HG02852 (cell line): Measurements from ENCODE around the gene PRKG1.

Source experiments
- ATAC-seq: cut with Tn5 transposase; IDR thresholded peaks from one replicate; pipeline ENCODE4 v1.9.1; 2021; ENCODE audit warnings: mild to moderate bottlenecking, moderate library complexity; ENCODE audit not compliant: unreplicated experiment

The PRKG1 gene

DNA sequence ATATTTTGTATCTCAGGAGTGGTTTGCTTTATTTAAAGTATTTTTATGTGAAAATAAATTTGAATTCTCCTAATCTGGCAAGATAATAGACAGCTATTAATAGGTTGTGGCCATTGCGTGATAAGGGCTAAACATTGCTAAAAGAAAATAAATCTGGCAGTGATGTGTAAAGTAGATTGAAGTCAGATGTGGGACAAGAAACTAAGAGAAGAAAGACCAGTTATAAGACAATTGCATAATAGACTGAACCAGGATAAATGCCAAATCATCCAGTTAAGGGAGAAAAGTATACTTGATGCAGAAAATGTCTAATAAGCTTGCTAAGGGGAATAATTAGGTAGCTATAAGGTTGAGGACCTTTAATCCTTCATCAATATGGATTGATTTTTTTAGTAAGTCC, 822.6 kb downstream of the PRKG1 start:
- ATAC-seq = no peak

DNA sequence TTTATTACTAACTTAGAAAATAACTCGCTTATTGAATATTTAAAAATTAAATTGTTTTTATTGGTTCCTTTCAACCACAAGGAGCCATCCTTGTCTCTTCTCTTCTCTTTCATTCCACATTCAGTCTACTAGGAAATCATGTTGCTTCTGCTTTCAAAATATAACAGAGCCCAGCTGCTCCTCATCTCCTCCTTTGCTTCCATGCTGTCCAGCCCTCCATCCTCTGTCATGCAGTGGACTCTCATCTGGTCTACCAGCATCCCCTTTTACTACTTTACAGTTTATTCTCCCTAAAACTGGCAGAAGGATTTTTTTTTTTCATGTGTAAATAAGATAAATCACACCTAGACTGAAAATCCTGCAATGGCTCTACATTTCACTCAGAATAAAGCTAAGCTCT, 823.3 kb downstream of the PRKG1 start:
- ATAC-seq = no peak

DNA sequence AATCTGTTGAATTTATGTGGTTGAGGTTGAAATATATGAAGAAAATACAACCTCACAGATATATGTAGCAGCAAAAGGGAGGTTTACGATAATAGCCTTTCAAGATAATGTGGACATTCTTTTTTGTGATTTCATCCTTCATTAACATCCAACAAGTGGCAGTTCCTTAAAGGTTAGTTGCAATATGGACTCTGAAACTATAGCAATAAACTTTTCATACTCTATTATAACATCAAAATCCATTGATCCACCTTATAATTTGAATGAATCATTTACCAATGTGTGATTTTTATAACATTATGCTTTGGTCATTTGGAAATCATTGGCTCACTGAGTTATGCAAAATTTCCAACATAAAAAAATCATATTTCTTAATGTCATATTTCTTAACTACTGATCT, 825.9 kb downstream of the PRKG1 start:
- no peak for ATAC-seq

GRCh38 chr10:51903675-51904074, 829.4 kb downstream of the PRKG1 start:
- ATAC-seq = no peak

DNA sequence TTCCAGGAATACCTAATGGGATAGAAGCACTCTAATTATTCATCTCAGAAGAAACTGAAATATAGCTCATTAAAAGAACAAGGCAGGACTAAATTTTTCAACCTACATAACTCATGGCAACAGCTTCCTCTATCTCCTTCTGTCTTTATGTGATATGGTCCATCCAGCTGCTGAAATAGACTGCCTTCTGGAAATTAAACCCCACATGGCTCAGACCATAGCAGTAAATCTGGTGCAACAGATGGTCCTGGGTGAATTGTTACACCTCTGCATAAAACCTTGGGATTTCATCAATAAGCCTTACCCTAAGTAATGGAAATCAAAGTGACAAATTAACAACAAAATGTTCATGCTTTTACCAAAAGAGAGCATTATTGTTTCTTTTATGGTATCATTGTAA, 830.7 kb downstream of the PRKG1 start:
- ATAC-seq = no peak

DNA sequence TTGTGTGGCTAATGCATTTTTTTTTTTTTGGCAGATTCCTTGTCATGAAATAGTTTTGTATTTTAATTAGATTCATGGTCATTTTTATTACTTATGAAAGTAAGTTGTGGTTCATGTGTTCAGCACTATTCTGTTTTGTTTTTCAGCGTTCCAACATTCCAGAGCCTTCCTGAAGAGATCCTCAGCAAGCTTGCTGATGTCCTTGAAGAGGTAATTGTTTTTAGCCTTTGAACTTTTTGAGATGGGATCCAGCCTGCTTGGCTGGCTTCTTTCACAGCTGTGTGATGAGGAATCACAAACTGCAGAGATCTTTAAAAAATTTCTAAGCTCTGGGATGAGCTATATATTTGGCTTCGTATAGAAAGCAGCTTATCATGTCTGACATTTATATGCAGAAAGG, 833.1 kb downstream of the PRKG1 start:
- no peak for ATAC-seq

DNA sequence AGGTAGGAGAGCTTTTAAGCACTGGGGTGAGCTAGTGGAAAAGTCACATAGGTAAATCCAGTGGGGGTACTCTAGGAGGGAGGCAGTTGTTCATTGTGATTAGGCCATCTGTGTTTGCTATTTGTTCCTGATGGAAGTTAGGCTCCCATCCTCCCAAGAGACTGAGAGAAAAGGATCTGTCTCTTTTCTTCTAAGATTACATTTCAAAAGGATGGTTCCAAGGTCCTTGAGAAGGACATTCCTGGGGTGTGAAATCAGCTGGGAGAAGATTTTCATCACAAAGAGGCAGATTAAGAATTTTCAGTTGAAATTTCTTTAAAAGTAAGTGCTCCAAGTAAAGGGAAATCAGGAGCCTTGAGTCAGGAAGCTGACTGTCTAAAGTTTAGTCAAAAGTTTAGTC, 835.9 kb downstream of the PRKG1 start:
- ATAC-seq = no peak

DNA sequence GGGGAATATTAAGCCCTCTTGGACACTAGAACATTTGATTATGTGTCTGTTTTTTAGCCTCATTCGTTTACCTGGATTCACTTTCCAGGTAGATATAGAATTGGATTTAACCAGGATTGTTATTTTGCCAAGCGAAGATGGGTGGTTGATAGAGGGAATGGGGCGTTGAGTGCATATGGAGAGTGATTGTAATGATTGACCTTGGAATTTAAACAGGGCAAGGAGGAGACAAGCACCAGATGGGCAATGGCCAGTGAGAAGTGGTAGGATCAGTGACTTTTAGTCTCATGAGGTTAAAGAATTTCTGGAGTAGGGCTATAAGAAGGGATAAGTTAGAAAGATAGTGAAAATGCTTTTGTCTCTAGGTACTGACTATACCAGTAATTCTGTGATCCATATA, 836.3 kb downstream of the PRKG1 start:
- ATAC-seq = no peak

DNA sequence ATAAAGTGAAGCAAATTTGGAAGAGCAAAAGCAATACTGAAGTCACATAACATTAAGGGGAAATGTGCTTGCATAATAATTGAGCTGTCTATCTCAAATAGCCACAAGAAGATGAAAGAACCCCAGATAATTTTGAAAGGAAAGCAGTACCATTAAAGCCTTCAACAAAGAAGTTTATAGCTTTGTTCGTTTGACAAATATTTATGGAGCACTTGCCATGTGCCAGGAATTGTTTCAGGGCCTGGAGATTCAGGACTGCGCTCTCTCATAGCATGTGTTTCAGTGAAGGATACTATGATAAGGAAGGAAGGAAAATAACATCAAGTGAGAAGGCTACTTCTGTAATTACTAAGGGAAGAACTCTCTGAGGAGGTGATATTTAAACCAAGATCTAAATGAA, 837.4 kb downstream of the PRKG1 start:
- no peak for ATAC-seq

DNA sequence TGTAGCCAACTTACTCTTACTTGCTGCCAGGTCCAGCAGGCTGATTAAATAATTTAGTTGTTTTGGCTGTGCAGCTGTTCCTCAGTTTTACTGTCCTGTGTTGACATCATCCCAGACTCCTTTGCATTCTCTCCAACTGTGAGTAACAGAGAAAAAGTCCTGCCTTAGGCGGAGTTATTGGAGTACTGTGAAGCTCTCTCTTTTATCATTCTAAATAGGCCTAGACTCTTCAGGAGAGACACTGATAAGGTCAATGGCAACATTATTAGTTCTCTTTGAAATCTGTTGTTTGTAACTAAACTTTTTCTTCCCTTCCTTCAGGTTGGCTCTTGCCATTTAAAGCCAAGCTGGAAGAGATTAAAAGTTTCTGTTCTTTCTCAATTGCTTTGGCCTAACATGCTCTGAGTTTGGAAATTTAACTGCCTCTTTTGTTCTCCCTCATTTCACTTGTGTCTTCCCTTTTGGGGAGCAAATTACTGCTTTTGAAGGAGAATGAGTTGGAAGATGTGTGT, 840.8 kb downstream of the PRKG1 start:
- no peak for ATAC-seq

DNA sequence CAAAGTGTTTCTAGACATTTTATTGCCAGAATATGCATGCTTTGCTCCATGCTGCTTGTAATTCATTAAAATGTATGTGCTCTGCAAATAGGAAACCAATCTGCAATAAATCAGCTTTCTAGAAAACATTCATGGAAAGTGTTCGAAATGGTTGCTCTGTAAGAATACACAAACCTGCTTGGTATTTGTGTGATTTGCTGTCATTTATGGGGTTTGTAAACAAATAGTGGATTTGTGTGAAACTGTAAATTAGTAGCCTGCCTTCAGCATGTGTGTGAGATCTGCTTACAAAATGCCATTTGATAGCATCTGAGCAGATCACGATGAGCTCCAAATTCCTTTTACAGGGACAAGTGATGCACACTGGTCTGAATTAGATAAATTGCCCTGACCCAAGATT, 844.2 kb downstream of the PRKG1 start:
- no peak for ATAC-seq

DNA sequence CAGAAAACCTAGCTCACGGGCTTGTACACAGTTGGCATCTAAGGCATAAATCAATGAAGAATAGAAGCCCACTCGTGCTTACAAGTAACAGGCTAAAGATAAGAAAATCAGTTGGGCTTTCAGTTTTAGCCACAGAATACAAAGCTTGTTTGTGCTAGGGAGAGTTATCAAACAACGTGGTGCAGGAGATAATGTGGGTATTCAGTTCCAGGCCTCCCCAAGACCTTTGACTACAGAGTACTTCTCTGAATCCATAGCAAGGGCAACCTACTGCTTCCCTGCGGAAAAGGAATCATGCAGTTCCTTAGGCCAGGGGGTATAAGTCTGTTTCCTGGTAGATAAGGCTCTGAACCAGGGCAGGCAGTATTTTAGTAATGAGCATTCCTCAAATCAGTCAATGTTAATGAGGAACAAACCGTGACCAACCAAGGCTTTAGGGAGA, 844.6 kb downstream of the PRKG1 start:
- peak; percentile 67 for ATAC-seq

- ATAC-seq = no peak
Measured at GRCh38 chr10:51920672-51921071, 846.4 kb downstream of the PRKG1 start.

DNA sequence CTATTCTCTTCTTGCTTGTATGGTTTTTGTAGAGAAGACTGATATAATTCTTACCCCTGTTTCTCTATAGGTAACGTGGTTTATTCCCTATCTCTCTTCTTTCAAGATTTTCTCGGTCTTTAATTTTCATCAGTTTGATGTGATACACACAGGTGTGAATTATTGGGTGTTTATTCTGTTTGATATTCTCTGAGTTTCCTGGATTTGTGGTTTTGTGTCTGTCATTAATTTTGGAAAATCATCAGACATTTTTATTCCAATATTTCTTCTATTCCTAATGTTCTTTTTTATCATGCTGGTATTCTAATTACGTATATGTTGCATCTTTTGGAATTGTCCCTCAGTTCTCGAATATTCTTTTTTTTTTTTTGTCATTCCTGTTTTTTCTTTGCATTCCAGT, 850.1 kb downstream of the PRKG1 start:
- ATAC-seq = no peak

- ATAC-seq = no peak
Measured at GRCh38 chr10:51926337-51926736, 852.0 kb downstream of the PRKG1 start.

- no peak for ATAC-seq
Measured at GRCh38 chr10:51928162-51928561, 853.9 kb downstream of the PRKG1 start.

DNA sequence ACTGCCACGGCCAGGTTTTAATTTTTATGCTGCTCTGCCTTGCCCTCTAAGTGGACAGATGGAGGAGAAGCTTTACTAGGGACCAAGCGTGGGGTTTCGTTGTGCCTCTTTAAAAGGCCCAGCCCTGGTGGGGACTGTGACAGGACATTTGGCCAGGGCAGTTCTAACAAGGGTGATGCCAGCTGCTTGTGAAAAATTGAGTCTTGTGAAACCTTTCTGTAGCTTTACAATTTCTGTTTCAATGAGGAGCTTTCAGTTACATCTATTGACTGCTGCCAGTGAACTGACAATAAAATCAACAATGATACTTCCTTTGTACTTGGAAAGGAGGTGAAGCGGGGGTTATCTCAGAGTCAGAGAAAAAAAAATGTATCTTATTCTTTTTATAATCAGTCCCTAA, 858.2 kb downstream of the PRKG1 start:
- ATAC-seq = no peak

DNA sequence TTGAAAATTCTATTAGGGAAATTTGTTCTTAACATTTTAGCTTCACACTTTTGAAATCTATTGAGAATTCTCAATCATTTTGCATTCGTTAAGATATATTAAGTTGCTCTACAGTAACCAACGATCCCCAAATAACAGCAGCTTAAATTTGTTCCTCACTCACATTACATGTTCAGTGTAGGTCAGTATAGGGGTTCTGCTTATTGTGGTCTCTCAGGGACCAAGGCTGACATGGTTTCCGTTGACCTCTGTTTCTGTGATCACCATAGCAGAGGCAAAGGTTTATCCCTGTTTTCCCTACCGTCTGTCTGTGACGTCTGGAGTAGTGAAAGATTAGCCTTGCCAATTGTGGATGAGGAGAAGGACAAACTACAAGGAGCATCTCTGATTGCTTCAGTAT, 860.1 kb downstream of the PRKG1 start:
- no peak for ATAC-seq

GRCh38 chr10:51935341-51935740, 861.1 kb downstream of the PRKG1 start:
- ATAC-seq = no peak

DNA sequence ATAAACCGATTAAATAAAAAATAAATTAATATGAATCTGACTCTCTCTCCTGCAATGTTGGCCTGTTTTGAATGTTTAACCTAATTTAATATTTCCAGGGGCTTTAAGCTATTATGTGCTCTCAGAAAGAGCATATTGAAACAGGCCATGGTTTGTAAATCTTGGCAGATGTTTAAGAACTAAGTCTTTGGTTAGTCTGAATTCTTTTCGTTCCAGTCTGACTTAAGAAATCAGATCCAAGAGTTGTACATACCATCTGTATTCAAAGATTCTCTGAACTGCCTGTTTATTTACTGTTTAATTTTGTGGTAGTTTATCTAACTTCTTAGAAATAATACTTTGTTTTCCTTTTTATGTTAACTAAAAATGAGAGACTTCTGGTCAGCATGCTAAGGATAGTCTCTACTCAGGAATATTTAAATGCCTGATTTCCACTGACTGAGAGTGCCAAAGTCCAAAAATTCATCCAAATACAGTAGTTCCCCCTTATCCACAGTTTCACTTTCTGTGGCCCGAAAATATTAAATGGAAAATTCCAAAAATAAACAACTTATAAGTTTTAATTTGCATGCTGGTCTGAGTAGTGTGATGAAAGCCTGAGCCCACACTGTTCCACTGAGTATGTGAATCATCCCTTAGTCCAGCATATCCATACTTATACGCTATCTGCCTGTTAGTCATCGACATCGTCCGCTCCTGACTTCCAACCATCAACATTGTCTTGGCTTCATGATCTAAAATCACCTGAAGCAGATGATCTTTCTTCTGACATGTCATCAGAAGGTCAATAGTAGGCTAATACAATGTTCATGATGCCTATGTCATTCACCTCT, 863.2 kb downstream of the PRKG1 start:
- no peak for ATAC-seq

GRCh38 chr10:51950371-51950995, 876.2 kb downstream of the PRKG1 start:
- no peak for ATAC-seq

DNA sequence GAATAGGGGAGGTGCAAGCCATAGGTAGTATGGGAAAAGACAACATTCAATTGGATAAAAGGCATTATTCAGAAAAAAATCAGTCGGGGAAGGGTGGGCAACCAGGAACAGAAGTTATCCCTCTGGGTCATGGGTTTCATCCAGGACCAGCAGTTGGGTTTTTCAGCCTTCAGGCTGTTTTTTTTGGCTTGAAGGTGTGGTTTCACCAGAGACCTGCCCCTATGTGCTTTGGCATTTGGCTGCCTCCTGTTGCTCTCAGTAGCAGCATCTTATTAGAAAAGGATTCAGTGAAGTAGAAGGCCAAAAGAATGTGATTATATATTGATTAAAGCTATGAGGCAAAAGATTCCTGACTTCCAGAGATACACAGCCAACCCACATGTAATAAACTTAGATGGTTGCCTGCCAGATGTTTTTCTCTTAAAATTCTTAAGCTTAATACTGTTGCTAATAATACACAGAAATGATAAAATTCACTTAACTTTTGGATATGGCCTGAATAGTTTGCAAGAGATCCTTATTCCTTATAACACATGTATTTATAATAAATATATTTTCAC, 876.8 kb downstream of the PRKG1 start:
- ATAC-seq = no peak
